Measurements from ENCODE around the gene LAMTOR5.

The LAMTOR5 gene

DNA sequence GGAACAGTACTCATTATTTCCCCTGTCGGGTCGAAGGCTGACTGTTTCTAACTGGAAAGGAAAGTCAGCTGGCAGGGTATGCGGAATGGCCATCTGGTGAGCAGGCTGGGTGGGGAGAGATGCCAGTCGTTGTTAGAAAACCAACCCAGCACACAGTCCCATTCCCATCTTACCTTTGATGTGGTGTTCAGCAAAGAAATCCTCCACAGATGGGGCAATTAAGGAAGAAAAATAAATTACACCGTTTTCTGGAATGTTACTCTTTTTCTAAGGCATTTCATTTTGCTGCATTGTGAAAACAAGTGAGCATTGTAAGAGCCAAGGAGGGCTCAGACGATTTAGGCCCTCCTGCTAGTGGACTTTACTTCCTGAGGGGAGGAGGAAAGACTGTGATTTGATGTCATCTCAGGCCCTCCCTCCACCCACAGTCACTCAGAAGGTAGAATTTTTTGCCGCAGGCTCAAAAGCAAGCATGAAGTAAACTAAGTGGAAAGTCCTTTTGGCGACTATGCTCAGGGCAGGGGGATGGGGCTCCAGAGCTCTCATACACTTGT is 16.7 kb downstream of the LAMTOR5 start, which contains the start of gene SLC16A4:
SLC16A4 (minus strand) TSS at position 335 of the 554 bp plus-strand sequence. CDS start 1,703 bp downstream, outside the sequence.
- in situ Hi-C loops (cut with MboI; ENCODE audit: low sequenced_read_pairs), result no loop called here

DNA sequence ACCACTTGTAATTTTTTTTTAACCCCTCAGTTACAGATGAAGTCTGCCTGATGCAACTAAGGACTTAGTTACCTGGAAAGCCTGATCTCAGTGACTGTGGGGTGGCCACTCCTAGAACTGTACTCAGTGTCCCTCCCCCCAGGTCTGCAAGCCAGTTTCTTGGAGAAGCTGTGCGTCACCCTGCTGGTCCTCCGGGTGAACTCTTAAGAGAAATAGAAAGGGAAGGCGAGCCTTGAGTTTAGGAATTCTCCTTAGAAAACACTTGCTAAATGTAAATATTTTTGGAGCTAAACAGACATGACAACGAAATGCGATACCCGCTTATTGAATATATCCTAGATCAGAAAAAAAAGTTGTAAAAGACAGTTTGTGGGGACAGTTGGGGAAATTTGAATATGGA is 17.4 kb downstream of the LAMTOR5 start:
- in situ Hi-C loops (cut with MboI; ENCODE audit: low sequenced_read_pairs), result no loop called here

DNA sequence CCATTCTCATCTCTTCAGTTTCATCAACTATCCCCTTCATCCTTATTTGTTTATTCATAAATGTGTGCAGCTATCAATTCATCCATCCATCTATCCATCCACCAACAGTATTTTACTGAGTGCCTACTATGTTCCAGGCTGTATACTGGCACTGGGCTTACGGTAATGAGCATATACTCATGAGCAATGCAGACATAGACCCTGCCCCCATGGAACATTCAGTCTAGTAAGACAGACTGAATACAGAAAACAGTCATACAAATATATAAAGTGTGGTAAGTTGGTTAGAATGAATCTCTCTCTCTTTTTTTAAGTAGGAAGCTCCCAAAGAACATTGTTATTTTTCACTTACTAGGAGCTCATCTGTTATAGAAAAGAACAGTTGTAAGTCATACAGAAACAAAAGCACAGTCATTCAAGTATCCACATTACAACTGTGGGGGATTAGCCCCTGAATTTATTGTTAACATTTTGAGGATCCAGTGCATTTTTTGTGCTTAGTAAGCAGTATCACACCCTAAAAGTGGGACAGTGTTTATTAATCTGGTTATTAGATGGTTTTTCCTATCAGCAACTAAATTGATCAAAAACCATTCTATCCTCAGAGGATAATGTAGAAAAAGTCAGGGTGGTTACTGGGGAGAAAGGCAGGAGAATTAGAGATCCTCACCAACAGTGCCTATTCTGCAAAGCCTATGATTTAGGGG is 20.3 kb downstream of the LAMTOR5 start:
- in situ Hi-C loops (cut with MboI; ENCODE audit: low sequenced_read_pairs), result no loop called here

DNA sequence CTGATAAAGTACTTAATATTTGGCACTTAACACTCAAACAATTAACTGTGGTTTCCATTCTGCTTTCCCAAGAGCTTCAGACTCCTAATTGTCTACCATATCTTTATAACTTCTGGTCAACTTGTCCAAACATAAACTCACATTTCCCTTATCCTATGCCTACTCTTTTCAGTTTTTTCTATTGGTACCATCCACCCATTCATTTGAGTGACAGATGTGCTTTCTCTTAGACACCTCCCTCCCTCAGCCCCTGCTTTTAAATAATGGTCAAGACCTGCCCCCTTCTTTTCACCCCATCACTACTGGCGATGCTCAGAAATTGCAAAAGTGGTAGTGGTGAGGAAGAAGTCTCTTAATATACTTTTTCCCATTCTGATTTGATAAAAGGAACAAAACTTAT is 22.1 kb downstream of the LAMTOR5 start:
- in situ Hi-C loops (cut with MboI; ENCODE audit: low sequenced_read_pairs), result no loop called here

DNA sequence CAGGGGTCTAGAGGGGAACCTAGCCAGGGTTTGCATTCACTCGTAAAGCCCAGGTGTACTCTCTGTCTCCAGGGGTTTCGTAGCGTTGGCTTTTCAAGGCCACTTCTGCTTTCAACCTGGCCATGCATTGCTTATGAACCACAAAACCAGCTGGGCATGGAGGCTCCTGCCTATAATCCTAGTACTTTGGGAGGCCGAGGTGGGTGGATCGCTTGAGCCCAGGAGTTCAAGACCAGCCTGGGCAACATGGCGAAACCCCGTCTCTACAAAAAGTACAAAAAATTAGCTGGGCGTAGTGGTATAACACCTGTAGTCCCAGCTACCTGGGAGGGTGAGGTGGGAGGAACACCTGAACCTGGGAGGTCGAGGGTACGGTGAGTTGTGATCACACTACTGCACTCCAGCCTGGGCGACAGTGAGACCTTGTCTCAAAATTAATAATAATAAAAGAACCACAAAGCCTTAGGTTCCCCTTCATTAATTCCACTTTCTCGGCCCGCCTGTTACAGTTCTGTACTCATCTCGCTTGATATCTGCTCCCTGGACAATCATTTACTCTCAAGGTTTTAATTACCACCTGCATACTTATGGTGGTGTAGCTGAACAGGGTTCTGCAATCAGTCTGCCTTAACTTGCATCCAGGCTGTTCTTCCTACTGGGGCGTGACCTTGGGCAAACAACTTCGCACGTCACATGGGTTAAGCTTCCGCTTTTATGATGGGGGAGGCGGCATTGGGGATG is 22.7 kb downstream of the LAMTOR5 start:
- in situ Hi-C loops (cut with MboI; ENCODE audit: low sequenced_read_pairs), result no loop called here

DNA sequence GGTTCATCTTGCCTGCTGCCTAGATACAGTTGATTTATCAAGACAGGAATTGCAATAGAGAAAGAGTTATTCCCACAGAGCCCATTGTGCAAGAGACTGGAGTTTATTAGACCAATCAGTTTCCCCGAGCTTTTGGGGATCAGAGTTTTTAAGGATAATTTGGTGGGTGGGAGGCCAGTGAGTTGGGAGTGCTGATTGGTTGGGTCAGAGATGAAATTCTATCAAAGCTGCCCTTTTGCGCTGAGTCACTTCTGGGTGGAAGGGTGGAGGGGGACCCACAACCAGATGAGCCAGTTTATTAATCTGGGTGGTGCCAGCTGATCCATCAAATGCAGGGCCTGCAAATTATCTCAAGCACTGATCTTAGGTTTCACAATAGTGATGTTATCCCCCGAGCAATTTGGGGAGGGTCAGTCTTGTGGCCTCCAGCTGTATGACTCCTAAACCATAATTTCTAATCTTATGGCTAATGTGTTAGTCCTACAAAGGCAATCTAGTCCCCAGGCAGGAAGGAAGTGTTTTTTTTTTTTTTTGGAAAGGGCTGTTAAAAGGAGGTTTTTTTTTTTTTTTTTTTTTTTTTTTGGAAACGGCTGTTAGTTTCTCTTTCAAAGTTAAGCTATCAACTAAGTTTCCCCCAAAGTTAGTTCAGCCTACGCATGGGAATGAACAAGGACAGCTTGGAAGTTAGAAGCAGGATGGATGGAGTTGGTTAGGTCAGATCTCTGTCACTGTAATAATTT is 24.1 kb downstream of the LAMTOR5 start:
- in situ Hi-C loops (cut with MboI; ENCODE audit: low sequenced_read_pairs), result no loop called here

DNA sequence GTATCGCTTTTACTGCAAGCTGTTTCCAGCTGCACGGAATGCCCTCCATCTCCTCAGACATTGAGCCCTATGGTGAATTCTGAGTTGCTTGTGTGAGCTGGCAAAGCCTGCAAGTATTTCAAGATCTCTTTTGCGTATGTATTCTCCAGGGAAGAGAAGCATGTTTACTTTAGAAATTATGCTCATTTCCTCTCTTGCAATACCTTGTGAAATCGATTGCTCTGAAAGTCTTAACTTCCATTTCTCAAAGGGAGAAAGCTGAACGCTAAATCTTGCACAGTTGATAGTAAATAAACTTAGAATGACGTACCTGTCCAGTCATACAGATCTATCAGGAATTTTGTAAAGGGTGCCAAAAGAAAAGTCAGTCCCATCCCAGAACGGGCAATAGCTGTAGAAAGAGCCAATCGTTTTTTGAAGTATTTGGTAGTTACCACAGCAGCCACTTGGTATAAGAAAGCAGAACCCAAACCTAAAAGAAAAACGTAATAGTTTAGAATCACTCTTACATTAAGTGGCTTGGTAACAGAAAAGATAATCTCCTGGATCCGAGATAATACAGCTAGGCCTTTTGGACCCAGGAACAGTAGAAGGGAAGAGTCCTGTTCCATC is 26.7 kb downstream of the LAMTOR5 start:
- in situ Hi-C loops (cut with MboI; ENCODE audit: low sequenced_read_pairs), result no loop called here

DNA sequence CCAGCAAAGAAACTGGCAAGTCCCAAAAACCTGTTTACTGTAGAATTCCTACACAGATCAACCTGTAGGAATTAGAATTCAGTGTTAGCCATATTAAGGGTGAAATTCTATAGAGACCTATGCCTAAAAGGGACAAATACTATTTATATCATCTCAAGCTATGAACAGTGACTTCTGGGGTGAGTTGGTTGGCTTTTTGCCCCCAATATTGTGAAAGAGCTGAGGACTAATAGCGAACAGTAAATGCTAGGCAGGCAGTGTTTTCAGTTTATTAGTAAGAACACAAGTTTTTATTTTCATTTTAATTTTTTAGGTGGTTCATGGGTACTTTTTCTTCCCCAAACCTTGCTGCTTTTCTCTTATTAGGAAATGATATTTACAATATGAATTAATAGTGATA is 32.0 kb downstream of the LAMTOR5 start:
- in situ Hi-C loops (cut with MboI; ENCODE audit: low sequenced_read_pairs), result no loop called here

DNA sequence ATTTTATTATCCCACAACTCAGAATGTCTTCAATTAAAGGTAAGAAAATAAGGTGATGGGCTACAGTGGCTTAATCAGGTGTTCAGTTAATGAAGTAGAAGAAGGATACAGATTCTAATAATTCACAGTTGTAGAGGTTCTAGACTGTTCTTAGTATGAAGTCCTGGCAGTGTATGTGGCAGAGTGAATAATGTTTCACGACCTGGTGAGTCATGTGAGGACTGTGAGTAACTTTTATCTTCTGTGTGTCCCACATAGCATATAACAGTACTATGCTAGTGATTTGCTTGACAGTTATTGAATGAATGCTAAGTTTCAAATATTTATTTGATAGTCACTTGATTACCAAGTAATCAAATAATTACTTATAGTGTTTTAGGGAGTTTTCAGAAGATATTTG is 36.7 kb downstream of the LAMTOR5 start:
- in situ Hi-C loops (cut with MboI; ENCODE audit: low sequenced_read_pairs), result no loop called here

DNA sequence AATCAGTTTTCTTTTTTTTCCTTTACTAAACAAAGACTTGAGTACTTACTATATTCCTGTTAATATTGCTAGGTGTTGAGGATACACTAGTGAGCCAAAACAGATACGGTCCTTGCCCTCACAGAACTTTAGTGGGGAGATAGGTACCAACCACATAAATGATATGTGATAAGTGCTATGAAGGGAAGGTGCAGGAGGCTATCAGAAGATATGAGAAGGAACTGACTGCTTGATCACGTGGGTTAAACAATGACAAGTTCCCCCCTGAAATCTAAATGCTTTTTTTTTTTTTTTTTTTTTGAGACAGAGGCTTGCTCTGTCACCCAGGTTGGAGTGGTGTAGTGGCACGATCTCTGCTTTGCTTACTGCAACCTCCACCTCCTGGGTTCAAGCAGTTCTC is 43.3 kb downstream of the LAMTOR5 start:
- in situ Hi-C loops (cut with MboI; ENCODE audit: low sequenced_read_pairs), result no loop called here

DNA sequence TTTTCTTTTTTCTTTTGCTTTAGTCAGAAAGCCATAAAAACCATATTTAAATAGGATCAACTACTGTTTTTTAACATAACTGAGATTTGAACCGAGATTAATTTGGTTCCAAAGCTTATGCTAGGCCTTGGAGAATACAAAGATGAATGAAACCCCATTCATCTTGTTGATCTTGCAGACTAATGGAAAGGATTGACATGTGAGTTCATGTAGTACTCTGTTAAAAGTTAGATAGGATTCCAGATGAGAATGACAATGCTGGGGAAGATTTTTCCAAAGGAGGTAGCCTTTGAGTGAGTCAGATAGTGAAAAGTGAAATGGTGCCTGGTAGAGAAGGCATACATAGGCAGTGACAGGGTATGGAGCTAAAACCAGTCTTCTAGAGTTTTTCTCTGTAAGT is 45.6 kb downstream of the LAMTOR5 start:
- in situ Hi-C loops (cut with MboI; ENCODE audit: low sequenced_read_pairs), result no loop called here

DNA sequence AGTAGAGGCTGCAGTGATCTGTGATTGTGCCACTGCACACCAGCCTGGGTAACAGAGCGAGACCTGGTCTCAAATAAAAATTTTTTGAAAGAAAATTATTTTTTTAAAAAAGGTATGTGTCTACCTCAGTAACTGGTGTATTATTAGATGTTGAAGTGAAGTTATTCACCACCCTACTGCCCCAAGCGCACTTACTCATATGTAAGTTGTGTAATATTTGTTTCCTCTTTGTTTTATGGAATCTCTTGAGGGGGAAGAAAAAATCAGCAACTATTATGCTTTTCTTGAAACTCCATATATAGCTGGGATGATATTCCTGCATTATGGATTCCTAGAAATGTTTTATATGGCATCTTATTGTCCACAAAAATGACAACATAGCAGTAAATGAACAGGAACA is 47.1 kb downstream of the LAMTOR5 start:
- in situ Hi-C loops (cut with MboI; ENCODE audit: low sequenced_read_pairs), result no loop called here

DNA sequence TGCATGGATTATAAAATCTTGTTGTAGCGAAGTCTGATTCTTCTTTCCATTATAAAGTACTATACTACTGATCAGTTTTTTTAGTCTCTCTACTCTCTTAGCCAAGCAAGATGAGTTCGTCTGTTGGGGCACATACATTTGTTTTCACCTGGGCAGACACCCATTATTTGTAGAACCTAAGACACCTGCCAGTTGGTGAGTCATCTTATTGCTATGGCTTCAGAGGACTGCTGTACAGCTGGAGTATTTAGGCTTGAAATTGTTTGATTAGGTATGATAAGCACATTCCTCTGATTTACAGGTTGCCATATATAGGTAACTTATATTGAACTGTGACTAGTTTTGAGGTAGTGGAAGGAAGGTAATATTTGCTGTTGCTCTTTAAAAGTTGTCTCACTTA is 51.1 kb downstream of the LAMTOR5 start:
- in situ Hi-C loops (cut with MboI; ENCODE audit: low sequenced_read_pairs), result no loop called here

DNA sequence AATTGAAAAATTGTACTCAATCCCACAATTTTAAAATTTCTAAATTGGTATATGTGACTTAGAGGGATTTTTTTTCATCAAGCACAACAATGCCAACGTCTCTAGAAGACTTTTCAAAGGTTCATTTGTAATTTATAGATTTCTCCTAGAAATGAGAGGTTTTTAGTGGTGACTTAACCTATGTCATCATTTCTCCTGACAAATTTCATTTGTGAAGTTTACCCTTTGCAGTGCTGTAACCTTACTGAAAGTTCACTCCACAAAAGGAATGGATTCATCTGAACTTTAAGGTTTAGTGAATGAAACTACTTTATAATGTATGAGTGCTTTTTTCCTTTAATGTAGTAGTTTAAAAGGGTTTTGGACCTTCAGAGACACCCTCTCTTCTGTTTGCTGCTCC is 52.2 kb downstream of the LAMTOR5 start:
- in situ Hi-C loops (cut with MboI; ENCODE audit: low sequenced_read_pairs), result no loop called here
